ENCODE data around the gene RBFOX2. TPM values are rescaled to one million over a fixed set of nuclear protein-coding genes. Genes with fewer than 3 reads are reported as not detected.
"Not testable (repeated sequence)": the region's sequence is repeated elsewhere in the genome, so short reads cannot be mapped to it uniquely, and the experiment has no call there.

Gene RBFOX2
- total RNA-seq, 1 experiment from 2014 or later = 91.1 TPM

DNA sequence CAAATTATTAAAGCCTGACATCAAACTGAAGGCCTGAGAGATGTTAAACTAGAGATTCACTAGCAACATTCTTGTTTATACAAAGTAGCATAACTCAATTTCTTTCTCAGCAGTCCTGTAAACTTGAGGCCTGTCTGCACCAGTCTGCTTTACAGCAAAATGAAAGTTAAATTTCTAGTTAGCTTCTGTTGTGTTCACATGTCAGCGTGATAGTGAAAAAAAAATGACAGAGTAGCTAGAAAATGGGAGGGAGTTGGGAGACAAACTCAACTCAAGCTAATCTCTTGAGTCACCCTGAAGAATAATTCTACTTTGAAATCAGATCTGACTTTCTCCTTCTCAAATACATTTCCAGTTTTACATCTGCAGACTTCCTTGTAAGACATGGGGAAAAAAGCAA lies 6.5 kb downstream of the RBFOX2 start:
- H3K36me3 Mint-ChIP-seq (ENCODE audit: insufficient read depth, unreplicated experiment) = peaks cover 18% of the 10 kb centered on the region
- intact Hi-C loops (cut with micrococcal nuclease; ENCODE audit: unreplicated experiment) = loop anchor here (10.0 kb wide), 1 partner anchor 57 kb away; no protein-coding TSS in a partner anchor
- no peaks in the 10 kb centered on the region for H3K9me3 Mint-ChIP-seq (ENCODE audit: unreplicated experiment)
- H3K4me1 Mint-ChIP-seq (ENCODE audit: low read depth, unreplicated experiment) = peaks cover 18% of the 10 kb centered on the region
- no peaks in the 10 kb centered on the region for H3K36me3 ChIP-seq (ENCODE audit: control insufficient read depth, insufficient read depth, low read length)
- H3K27ac Mint-ChIP-seq (ENCODE audit: unreplicated experiment) = no peak overlapping the region
- H3K9me3 ChIP-seq = no peaks in the 10 kb centered on the region
- no peak for DNase-seq
- peaks cover 9% of the 10 kb centered on the region; the same call in 1 of the 2 replicates for H3K4me1 ChIP-seq
- BruUV-seq (replicated peaks) = no TSS peak
- H3K4me3 ChIP-seq (ENCODE audit: low read depth, low read length) = no peak overlapping the region
- ChIA-PET CTCF (no interaction called here), POLR2A (no interaction called here)
- H3K27me3 ChIP-seq (replicated peaks; ENCODE audit: control insufficient read depth, insufficient read depth, low read length) = no peaks in the 10 kb centered on the region
- TF ChIP-seq, protein P1, sequence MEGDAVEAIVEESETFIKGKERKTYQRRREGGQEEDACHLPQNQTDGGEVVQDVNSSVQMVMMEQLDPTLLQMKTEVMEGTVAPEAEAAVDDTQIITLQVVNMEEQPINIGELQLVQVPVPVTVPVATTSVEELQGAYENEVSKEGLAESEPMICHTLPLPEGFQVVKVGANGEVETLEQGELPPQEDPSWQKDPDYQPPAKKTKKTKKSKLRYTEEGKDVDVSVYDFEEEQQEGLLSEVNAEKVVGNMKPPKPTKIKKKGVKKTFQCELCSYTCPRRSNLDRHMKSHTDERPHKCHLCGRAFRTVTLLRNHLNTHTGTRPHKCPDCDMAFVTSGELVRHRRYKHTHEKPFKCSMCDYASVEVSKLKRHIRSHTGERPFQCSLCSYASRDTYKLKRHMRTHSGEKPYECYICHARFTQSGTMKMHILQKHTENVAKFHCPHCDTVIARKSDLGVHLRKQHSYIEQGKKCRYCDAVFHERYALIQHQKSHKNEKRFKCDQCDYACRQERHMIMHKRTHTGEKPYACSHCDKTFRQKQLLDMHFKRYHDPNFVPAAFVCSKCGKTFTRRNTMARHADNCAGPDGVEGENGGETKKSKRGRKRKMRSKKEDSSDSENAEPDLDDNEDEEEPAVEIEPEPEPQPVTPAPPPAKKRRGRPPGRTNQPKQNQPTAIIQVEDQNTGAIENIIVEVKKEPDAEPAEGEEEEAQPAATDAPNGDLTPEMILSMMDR (IDR thresholded peaks at IDR 0.05; ENCODE audit: insufficient read depth in 1 of 2, low read depth in 1 of 2, low read length in 1 of 2, severe bottlenecking in 1 of 2, unreplicated experiment in 1 of 2) = no peak
- no peak overlapping the region for H3K4me3 Mint-ChIP-seq (ENCODE audit: unreplicated experiment)
- no peaks in the 10 kb centered on the region for H3K27me3 Mint-ChIP-seq (ENCODE audit: insufficient read depth, unreplicated experiment)

DNA sequence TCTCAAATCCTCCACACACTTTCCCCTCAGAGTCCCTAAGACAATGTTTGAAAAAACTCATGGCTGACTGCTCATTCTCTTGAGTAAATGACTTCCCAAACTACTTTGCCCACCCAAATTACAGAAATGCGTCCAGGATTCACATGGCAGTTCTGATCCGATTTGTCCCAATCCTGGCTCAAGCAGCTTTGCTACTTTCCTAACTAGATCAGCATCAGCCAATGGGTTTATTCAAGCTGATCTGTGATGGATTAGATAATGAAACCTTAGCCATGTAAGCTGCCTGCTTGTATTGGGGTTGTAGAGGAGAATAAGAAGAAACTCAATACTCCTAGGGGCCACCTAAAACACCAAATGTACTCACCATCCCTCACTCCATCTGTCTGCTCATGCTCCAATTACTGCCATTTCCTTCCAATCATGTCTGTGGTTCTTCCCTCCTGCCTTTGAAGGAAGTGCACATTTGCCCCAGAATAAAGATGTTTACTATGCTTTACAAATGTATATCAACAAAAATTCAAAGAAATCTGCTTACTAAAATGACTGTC lies 6.9 kb downstream of the RBFOX2 start:
- Histone ChIP-seq H3K4me1 (peaks cover 4% of the 10 kb centered on the region; the same call in 1 of the 2 replicates), H3K36me3 (ENCODE audit: control insufficient read depth, insufficient read depth, low read length) (no peaks in the 10 kb centered on the region), H3K9me3 (no peaks in the 10 kb centered on the region), H3K27me3 (replicated peaks; ENCODE audit: control insufficient read depth, insufficient read depth, low read length) (no peaks in the 10 kb centered on the region), H3K4me3 (ENCODE audit: low read depth, low read length) (no peak overlapping the region)
- TF ChIP-seq, protein P1 (IDR thresholded peaks at IDR 0.05; ENCODE audit: insufficient read depth in 1 of 2, low read depth in 1 of 2, low read length in 1 of 2, severe bottlenecking in 1 of 2, unreplicated experiment in 1 of 2) = no peak
- ChIA-PET CTCF (no interaction called here), POLR2A (no interaction called here)
- Mint-ChIP-seq H3K4me1 (ENCODE audit: low read depth, unreplicated experiment) (peaks cover 14% of the 10 kb centered on the region), H3K9me3 (ENCODE audit: unreplicated experiment) (no peaks in the 10 kb centered on the region), H3K36me3 (ENCODE audit: insufficient read depth, unreplicated experiment) (peaks cover 18% of the 10 kb centered on the region), H3K27me3 (ENCODE audit: insufficient read depth, unreplicated experiment) (no peaks in the 10 kb centered on the region), H3K4me3 (ENCODE audit: unreplicated experiment) (no peak overlapping the region), H3K27ac (ENCODE audit: unreplicated experiment) (no peak overlapping the region)
- BruUV-seq (replicated peaks) = no TSS peak
- intact Hi-C loops (cut with micrococcal nuclease; ENCODE audit: unreplicated experiment) = loop anchor here (10.0 kb wide), 1 partner anchor 57 kb away; no protein-coding TSS in a partner anchor
- no peak for DNase-seq

DNA sequence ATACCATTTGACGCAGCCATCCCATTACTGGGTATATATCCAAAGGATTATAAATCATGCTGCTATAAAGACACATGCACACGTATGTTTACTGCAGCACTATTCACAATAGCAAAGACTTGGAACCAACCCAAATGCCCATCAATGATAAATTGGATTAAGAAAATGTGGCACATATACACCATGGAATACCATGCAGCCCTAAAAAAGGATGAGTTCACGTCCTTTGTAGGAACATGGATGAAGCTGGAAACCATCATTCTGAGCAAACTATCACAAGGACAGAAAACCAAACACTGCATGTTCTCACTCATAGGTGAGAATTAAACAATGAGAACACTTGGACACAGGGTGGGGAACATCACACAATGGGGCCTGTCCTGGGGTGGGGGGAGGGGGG lies 7.8 kb downstream of the RBFOX2 start:
- H3K4me1 Mint-ChIP-seq (ENCODE audit: low read depth, unreplicated experiment); H3K4me3 Mint-ChIP-seq (ENCODE audit: unreplicated experiment); DNase-seq; H3K27me3 Mint-ChIP-seq (ENCODE audit: insufficient read depth, unreplicated experiment); H3K9me3 Mint-ChIP-seq (ENCODE audit: unreplicated experiment); H3K27ac Mint-ChIP-seq (ENCODE audit: unreplicated experiment); POLR2A ChIA-PET; CTCF ChIA-PET; H3K9me3 ChIP-seq; H3K4me3 ChIP-seq (ENCODE audit: low read depth, low read length); H3K36me3 ChIP-seq (ENCODE audit: control insufficient read depth, insufficient read depth, low read length); H3K27me3 ChIP-seq (replicated peaks; ENCODE audit: control insufficient read depth, insufficient read depth, low read length); BruUV-seq (replicated peaks); H3K4me1 ChIP-seq: not testable (repeated sequence)
- intact Hi-C loops (cut with micrococcal nuclease; ENCODE audit: unreplicated experiment) = loop anchor here (10.0 kb wide), 1 partner anchor 56 kb away; no protein-coding TSS in a partner anchor
- peaks cover 14% of the 10 kb centered on the region for H3K36me3 Mint-ChIP-seq (ENCODE audit: insufficient read depth, unreplicated experiment)

All from Caco-2 (cell line).